MCF 10A (cell line): ENCODE data around the gene DOP1A. TPM values are rescaled to one million over a fixed set of nuclear protein-coding genes. Genes with fewer than 3 reads are reported as not detected.

Source experiments
- BruUV-seq: library from RNA; stranded (reverse); fragments of 400-500 nt; replicated peaks from 2 replicates; lab custom pipeline; 2021; lab: Mats Ljungman, UMichigan
- CTCF ChIA-PET: fragments of 300-600 bp; sonication (Branson Sonifier 250); formaldehyde crosslinking; extraction: SDS; loops from one replicate; lab custom pipeline; 2021; ENCODE audit warnings: antibody characterized with exemption, inconsistent platforms; lab: Yijun Ruan, JAX
- POLR2A ChIA-PET: fragments of 300-600, 350-650 bp; sonication (Branson Sonifier 250); formaldehyde crosslinking; extraction: SDS; loops from one replicate; lab custom pipeline; 2020; ENCODE audit warnings: antibody characterized with exemption, inconsistent platforms; lab: Yijun Ruan, JAX
- DNase-seq: peaks from one replicate; pipeline ENCODE4 v3.0.0-alpha.2; 2018; ENCODE audit not compliant: unreplicated experiment
- H3K27ac Mint-ChIP-seq: one replicate; pipeline ENCODE4 v1.8.0; 2022; ENCODE audit warnings: mild to moderate bottlenecking, low read depth, mixed read lengths; ENCODE audit not compliant: unreplicated experiment
- H3K27me3 Mint-ChIP-seq: one replicate; pipeline ENCODE4 v1.8.0; 2022; ENCODE audit warnings: mixed read lengths; ENCODE audit not compliant: insufficient read depth, unreplicated experiment
- H3K36me3 Mint-ChIP-seq: one replicate; pipeline ENCODE4 v1.8.0; 2022; ENCODE audit warnings: mild to moderate bottlenecking, moderate library complexity, mixed read lengths; ENCODE audit not compliant: insufficient read depth, unreplicated experiment
- H3K4me1 Mint-ChIP-seq: one replicate; pipeline ENCODE4 v1.8.0; 2022; ENCODE audit warnings: mixed read lengths; ENCODE audit not compliant: insufficient read depth, unreplicated experiment
- H3K4me3 Mint-ChIP-seq: one replicate; pipeline ENCODE4 v1.8.0; 2022; ENCODE audit warnings: mild to moderate bottlenecking, moderate library complexity, mixed read lengths; ENCODE audit not compliant: unreplicated experiment
- H3K9me3 Mint-ChIP-seq: one replicate; pipeline ENCODE4 v1.8.0; 2022; ENCODE audit warnings: mixed read lengths; ENCODE audit not compliant: unreplicated experiment
- intact Hi-C: fragments of 100-400 bp; cut with micrococcal nuclease; formaldehyde crosslinking; loops from 2 replicates; pipeline ENCODE4 v1.14.1; 2022
- total RNA-seq: library from RNA; stranded (reverse); gene quantifications from 2 replicates; pipeline ENCODE4 v1.2.3, GENCODE V29; 2022
- TF ChIP-seq, protein P1 (sequence below): fragments of 200-600 bp; IDR thresholded peaks from one replicate; pipeline ENCODE4 v1.8.0; 2022; ENCODE audit warnings: antibody characterized with exemption, mild to moderate bottlenecking; ENCODE audit not compliant: unreplicated experiment

The DOP1A gene
- total RNA-seq, 1 experiment from 2014 or later: 31.3 TPM

DNA sequence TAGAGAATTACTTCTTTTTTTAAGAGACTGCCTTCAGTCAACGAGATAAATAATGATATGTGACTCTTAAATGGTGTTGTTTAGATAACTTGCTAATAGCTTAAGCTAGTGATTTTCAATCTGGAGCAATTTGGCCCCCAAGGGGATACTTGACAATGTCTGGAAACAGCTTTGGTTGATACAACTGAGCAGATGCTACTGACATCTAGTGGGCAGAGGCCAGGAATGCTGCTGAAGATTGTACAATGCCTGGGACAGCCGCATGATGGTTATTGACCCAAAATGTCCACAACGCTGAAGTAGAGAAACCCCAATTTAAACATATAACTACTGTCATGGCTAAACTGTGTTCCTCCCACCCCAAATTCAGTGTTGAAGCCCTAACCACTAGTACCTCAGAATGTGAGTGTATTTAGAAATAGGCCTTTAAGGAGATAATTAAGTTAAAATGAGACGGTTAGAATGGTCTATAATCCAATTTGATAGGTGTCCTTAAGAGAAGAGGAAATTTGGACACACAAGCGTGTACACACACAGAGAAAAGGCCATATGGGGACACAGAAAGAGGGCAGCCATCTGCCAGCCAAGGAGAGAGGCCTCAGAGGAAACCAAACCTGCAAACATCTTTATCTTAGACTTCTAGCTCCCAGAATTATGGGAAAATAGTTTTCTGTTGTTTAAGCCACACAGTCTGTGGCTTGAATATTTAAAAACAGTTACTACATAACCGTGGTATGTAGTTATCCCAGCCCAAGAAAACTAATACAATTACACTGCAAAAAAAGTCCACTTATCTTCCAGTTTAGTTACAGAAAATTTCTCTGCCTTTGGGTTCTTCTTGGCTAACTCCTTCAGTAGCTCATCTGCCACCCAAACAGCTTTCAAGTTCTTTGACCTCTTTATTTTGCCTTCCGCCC lies 147.9 kb downstream of the DOP1A start:
- TF ChIP-seq, protein P1, sequence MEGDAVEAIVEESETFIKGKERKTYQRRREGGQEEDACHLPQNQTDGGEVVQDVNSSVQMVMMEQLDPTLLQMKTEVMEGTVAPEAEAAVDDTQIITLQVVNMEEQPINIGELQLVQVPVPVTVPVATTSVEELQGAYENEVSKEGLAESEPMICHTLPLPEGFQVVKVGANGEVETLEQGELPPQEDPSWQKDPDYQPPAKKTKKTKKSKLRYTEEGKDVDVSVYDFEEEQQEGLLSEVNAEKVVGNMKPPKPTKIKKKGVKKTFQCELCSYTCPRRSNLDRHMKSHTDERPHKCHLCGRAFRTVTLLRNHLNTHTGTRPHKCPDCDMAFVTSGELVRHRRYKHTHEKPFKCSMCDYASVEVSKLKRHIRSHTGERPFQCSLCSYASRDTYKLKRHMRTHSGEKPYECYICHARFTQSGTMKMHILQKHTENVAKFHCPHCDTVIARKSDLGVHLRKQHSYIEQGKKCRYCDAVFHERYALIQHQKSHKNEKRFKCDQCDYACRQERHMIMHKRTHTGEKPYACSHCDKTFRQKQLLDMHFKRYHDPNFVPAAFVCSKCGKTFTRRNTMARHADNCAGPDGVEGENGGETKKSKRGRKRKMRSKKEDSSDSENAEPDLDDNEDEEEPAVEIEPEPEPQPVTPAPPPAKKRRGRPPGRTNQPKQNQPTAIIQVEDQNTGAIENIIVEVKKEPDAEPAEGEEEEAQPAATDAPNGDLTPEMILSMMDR: peak; percentile 71
- ChIA-PET POLR2A (interaction anchor here (0.6 to 3.5 kb wide), 7 partner anchors 8 to 967 kb away, joined by 3 to 50 read pairs (median 5); partner anchors contain the start of genes DOP1A, PGM3, RWDD2A and UBE3D), CTCF (interaction anchor here (0.5 to 12.8 kb wide), 42 partner anchors 8 to 1187 kb away, joined by 3 to 397 read pairs (median 4); partner anchors contain the start of genes DOP1A, MRAP2, PRSS35 and UBE3D)
- H3K4me3 Mint-ChIP-seq: no peak overlapping the region
- no TSS peak for BruUV-seq
- peak; percentile 77 for DNase-seq
- H3K27ac Mint-ChIP-seq: no peak overlapping the region
- no peaks in the 10 kb centered on the region for H3K9me3 Mint-ChIP-seq
- H3K27me3 Mint-ChIP-seq: no peaks in the 10 kb centered on the region
- H3K36me3 Mint-ChIP-seq: peaks cover 6% of the 10 kb centered on the region
- intact Hi-C loops: loop anchor here (1.0 to 10.0 kb wide), 3 partner anchors 32 to 961 kb away; partner anchors contain the start of gene DOP1A
- no peaks in the 10 kb centered on the region for H3K4me1 Mint-ChIP-seq

DNA sequence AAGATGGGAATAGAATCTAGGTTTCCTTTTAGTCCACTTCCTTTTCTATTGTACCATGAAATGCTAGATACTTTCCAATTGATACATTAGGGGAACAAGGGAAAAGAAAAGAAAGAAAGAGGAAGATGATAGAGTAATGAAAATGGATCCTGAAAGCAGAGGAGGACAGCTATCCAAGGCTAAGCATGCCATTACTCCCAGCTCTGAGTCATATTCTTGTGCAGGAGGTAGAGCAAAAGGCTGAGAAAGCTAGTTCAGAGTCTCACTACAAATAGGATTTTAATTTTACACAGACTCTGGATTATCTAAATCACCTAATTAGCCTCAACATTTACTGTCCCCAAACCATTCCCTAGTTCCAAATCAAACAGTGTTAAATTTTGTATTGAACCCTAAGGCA lies 149.3 kb downstream of the DOP1A start:
- Mint-ChIP-seq H3K9me3 (no peaks in the 10 kb centered on the region), H3K4me1 (no peaks in the 10 kb centered on the region), H3K4me3 (no peak overlapping the region), H3K27me3 (no peaks in the 10 kb centered on the region), H3K36me3 (peaks cover 6% of the 10 kb centered on the region), H3K27ac (peak overlapping the region; percentile 24)
- DNase-seq: no peak
- CTCF ChIA-PET: interaction anchor here (0.5 to 12.8 kb wide), 14 partner anchors 10 to 945 kb away, joined by 3 to 397 read pairs (median 5); partner anchors contain the start of genes DOP1A, PRSS35 and UBE3D
- BruUV-seq: no TSS peak
- TF ChIP-seq, protein P1: no peak
- intact Hi-C loops: loop anchor here (10.0 kb wide), 1 partner anchor 962 kb away; no protein-coding TSS in a partner anchor
- POLR2A ChIA-PET: interaction anchor here (0.6 to 3.5 kb wide), 2 partner anchors 149 to 280 kb away, joined by 3 to 50 read pairs; partner anchors contain the start of genes DOP1A and UBE3D

Other genes with a start within 250 kb of the DOP1A start
- 3.0 and 5.5 TPM in 2 replicates for gene UBE3D, start 1.8 kb upstream of the DOP1A start, total RNA-seq
- gene PGM3, start 125.6 kb downstream of the DOP1A start, total RNA-seq: 117 and 150 TPM in 2 replicates
- gene RWDD2A, start 125.7 kb downstream of the DOP1A start, total RNA-seq: 6.5 and 7.5 TPM in 2 replicates